Measurements from ENCODE around the gene RBM42.

Gene RBM42

DNA sequence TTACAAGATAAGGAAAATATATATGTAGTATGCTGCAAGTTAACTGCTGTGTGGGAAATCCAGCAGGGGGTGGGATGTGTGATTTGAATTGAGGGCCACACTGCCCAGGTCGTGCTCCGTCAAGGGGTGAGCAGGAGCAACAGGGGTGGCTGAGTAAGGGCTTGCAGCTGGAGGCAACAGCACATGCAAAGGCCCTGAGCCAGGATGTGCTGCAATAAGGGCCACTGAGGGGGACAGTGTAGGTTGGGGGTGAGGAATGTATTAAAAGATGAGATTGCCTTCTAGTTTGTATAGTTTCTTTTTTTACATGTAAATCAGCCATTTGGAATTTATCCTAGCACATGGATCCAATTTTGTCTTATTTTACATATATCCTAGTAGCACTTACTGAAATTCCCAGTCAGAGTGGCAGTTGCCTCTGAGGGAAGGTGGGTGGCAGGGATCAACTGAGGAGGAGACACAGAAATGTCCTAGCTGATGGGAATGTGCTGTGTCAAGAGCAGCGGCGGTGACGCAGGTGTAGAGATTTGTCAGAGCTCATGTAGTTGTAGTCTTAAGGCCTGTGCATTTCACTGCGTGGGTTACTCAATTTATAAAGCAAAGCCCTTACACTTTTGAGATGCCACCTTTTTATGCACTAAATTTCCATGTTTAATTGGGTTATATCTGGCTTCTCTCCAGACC lies 5.4 kb upstream of the RBM42 start:
- TF ChIP-seq POLR2AphosphoS5 (IDR thresholded peaks at IDR 0.05; ENCODE audit: low read depth, low read length) (0 out of 2 replicates have a peak, but pooled peaks have one; percentile 19), TAF1 (IDR thresholded peaks at IDR 0.05; ENCODE audit: borderline replicate concordance, low read depth, low read length) (no peak)
- DNase-seq (ENCODE audit: insufficient read length) (no peak), FAIRE-seq (no peak)

DNA sequence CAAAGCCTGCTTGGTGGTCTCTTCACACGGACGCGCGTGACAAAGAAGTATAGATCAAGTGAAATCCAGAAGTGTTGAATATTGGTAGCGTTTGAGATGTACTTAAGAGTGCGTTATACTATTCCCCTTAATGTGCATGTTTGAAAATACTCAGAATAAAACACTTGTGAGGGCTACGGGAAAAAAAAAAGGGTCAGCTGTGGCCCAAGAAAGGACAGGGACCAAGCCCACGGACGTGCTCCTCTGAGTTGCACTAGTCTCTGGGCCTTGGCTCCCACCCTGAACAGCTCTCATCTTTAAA lies 622 bp upstream of the RBM42 start:
- FAIRE-seq (peak; percentile 42), DNase-seq (ENCODE audit: insufficient read length) (no peak)
- no peak for TF ChIP-seq TAF1 (IDR thresholded peaks at IDR 0.05; ENCODE audit: borderline replicate concordance, low read depth, low read length)

DNA sequence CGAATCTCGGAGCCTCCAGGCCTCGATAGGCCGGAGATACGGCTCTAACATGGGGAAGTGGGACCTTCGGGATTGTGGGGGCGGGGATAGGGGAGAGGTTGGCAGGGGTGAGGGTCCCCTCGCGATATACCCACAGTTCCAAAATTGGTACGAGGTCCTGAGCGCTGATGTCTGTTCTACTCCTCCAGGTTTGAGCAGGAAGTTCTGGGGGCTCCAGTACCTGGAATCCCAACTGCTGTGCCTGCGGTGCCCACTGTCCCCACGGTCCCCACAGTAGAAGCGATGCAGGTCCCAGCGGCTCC lies 447 bp downstream of the RBM42 start:
- DNase-seq (ENCODE audit: insufficient read length): no peak
- FAIRE-seq: peak; percentile 40
- TF ChIP-seq POLR2A (IDR thresholded peaks at IDR 0.05; ENCODE audit: low read depth, low read length): no peak
- no peak for TF ChIP-seq TAF1 (IDR thresholded peaks at IDR 0.05; ENCODE audit: borderline replicate concordance, low read depth, low read length)
- TF ChIP-seq POLR2AphosphoS5 (IDR thresholded peaks at IDR 0.05; ENCODE audit: low read depth, low read length): no peak

DNA sequence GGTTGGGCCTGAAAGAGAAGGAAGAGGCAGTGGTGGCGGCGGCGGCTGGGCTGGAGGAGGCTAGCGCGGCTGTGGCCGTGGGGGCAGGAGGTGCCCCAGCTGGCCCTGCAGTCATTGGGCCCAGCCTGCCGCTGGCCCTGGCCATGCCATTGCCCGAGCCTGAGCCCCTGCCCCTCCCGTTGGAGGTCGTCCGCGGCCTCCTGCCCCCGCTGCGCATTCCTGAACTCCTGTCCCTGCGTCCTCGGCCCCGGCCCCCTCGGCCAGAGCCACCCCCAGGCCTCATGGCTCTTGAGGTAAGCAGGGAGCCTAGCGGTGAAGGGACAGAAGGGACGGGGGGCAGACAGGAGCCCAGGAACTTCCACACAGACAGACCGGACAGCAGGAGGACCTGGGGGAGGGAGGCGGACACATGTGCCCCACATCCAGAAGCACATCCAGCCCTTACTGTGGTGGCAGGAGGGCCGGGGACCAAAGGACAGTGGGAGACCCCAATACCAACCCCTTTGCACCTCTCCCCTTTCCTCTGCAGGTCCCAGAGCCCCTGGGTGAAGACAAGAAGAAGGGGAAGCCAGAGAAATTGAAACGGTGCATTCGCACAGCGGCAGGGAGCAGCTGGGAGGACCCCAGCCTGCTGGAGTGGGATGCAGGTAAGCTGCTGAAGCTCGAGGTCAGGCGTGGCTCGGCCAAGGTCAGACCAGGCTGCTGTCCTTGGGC lies 5.0 kb downstream of the RBM42 start:
- no peak for FAIRE-seq
- TF ChIP-seq POLR2AphosphoS5 (IDR thresholded peaks at IDR 0.05; ENCODE audit: low read depth, low read length) (no peak), TAF1 (IDR thresholded peaks at IDR 0.05; ENCODE audit: borderline replicate concordance, low read depth, low read length) (no peak), POLR2A (IDR thresholded peaks at IDR 0.05; ENCODE audit: low read depth, low read length) (no peak)

DNA sequence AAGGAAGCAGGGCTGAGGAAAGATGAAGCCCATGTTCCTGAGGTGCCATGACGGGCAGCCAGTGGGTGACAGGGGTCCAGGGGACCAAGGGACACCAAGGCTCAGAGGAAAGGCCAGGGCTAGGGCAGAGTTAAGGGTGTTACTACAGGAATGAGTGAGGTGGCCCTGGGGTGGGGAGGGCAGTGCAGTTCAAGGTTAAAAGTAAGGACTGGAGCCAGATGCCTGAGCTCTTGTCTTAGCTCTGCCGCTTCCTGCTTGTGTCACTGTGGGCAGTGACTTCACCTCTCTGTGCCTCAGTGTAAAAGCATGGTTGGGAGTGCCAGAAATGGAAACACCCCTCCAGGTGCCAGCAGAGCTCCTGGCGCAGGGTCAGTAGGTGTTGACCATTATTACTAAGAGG lies 7.8 kb downstream of the RBM42 start:
- DNase-seq (ENCODE audit: insufficient read length): no peak
- no peak for TF ChIP-seq POLR2A (IDR thresholded peaks at IDR 0.05; ENCODE audit: low read depth, low read length)
- no peak for TF ChIP-seq TAF1 (IDR thresholded peaks at IDR 0.05; ENCODE audit: borderline replicate concordance, low read depth, low read length)
- no peak for TF ChIP-seq POLR2AphosphoS5 (IDR thresholded peaks at IDR 0.05; ENCODE audit: low read depth, low read length)
- no peak for FAIRE-seq

More for the DNA sequence above, 5.0 kb downstream of the RBM42 start:
- DNase-seq (ENCODE audit: insufficient read length): no peak

DNA sequence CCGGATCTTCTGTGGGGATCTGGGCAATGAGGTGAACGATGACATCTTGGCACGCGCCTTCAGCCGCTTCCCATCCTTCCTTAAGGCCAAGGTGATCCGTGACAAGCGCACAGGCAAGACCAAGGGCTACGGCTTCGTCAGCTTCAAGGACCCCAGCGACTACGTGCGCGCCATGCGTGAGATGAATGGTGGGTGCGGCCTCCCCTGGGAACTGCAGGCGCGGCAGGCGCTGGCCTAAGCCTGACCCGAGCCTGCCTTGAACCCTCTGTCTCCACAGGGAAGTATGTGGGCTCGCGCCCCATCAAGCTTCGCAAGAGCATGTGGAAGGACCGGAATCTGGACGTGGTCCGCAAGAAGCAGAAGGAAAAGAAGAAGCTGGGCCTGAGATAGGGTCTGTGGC lies 8.3 kb downstream of the RBM42 start:
- DNase-seq (ENCODE audit: insufficient read length) (no peak), FAIRE-seq (no peak)
- no peak for TF ChIP-seq TAF1 (IDR thresholded peaks at IDR 0.05; ENCODE audit: borderline replicate concordance, low read depth, low read length)

DNA sequence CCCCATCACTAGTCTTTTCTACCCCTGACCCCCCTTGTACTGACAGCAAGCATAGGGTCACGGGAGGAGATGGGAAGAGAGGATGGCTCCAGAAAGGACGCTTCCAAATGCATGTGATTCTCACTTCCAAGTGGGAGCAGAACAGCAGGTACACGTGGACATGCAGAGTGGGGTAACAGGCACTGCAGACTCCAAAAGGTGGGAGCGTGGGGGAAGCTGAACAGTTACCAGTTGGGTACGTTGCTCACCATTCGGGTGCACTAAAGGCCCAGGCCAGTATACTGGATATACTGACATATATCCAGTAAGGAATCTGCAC lies 10.4 kb downstream of the RBM42 start:
- DNase-seq (ENCODE audit: insufficient read length) (no peak), FAIRE-seq (no peak)
- TF ChIP-seq POLR2AphosphoS5 (IDR thresholded peaks at IDR 0.05; ENCODE audit: low read depth, low read length) (no peak), POLR2A (IDR thresholded peaks at IDR 0.05; ENCODE audit: low read depth, low read length) (no peak), TAF1 (IDR thresholded peaks at IDR 0.05; ENCODE audit: borderline replicate concordance, low read depth, low read length) (no peak)

DNA sequence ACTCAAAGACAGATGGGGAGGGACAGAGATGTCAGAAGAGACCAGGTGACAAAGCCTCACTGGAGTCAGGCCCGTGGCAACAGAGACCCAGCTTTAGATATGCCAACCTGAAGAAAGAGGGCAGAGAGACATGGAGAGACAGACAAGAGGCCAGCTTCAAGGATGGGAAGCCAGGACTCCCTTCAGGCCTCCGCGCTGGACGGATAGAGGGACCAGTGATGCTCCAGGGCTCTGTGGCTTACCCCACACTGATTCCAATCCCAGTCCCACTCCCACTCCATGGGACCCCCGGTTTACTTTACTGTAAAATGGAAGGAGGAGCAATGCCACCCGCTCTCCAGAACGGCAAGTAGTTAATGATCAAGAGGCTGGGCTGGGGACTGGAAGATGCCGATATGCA lies 11.0 kb downstream of the RBM42 start:
- TF ChIP-seq TAF1 (IDR thresholded peaks at IDR 0.05; ENCODE audit: borderline replicate concordance, low read depth, low read length) (no peak), POLR2A (IDR thresholded peaks at IDR 0.05; ENCODE audit: low read depth, low read length) (no peak), POLR2AphosphoS5 (IDR thresholded peaks at IDR 0.05; ENCODE audit: low read depth, low read length) (no peak)
- DNase-seq (ENCODE audit: insufficient read length) (no peak), FAIRE-seq (no peak)

DNA sequence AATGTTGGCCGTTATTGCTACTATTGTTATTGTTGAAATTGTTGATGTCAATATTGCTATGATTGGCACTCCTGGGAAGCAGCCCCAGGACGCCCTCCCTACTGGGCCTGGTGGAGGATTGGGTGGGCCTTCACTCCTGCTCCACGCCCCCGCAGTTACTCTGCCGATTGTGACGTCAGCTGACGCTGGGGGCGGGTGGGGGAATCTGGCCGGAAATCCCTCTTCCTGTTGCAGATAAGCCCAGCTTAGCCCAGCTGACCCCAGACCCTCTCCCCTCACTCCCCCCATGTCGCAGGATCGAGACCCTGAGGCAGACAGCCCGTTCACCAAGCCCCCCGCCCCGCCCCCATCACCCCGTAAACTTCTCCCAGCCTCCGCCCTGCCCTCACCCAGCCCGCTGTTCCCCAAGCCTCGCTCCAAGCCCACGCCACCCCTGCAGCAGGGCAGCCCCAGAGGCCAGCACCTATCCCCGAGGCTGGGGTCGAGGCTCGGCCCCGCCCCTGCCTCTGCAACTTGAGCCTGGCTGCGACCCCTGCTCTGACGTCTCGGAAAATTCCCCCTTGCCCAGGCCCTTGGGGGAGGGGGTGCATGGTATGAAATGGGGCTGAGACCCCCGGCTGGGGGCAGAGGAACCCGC lies 12.8 kb downstream of the RBM42 start, which contains the start of gene ETV2:
Gene ETV2, plus strand, starts transcription at position 231 of the 637 bp plus-strand sequence. CDS start 716 bp downstream, outside the sequence.
- TF ChIP-seq POLR2AphosphoS5 (IDR thresholded peaks at IDR 0.05; ENCODE audit: low read depth, low read length) (no peak), POLR2A (IDR thresholded peaks at IDR 0.05; ENCODE audit: low read depth, low read length) (no peak)
- DNase-seq (ENCODE audit: insufficient read length): no peak
- FAIRE-seq: peak; percentile 70

DNA sequence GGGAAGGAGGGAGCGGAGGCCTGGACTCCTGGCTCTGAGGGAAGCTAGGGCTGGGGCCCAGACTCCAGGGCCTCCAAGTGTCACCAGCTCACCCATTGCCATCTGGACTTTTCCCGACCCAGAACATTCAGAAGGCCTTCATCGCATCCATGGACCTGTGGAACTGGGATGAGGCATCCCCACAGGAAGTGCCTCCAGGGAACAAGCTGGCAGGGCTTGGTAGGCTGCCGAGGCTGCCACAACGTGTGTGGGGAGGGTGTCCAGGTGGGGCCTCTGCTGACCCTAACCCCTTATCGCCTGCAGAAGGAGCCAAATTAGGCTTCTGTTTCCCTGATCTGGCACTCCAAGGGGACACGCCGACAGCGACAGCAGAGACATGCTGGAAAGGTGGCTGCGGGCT lies 13.5 kb downstream of the RBM42 start:
- no peak for DNase-seq (ENCODE audit: insufficient read length)
- TF ChIP-seq POLR2AphosphoS5 (IDR thresholded peaks at IDR 0.05; ENCODE audit: low read depth, low read length): no peak
- TF ChIP-seq TAF1 (IDR thresholded peaks at IDR 0.05; ENCODE audit: borderline replicate concordance, low read depth, low read length): no peak
- no peak for TF ChIP-seq POLR2A (IDR thresholded peaks at IDR 0.05; ENCODE audit: low read depth, low read length)
- FAIRE-seq: no peak

DNA sequence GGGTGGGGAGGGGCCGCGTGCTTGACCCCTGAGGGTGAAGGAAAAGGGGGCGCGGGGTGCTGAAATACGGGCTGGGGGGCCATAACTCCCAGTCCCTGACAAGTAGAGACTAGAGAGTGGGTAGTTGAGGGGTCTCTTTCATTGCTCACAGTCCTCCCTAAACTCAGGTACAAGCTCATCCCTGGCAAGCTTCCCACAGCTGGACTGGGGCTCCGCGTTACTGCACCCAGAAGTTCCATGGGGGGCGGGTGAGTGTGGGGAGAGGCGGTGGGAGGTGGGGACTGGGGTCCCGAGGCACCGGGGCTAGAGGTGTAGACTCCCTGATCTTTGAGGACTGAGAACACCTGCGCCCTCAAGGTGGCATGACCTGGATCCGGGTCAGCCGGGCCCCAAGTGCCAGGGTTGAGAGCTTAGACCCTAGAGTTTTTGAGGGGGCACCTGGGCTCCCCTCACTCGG lies 14.0 kb downstream of the RBM42 start:
- no peak for DNase-seq (ENCODE audit: insufficient read length)
- FAIRE-seq: no peak
- TF ChIP-seq POLR2A (IDR thresholded peaks at IDR 0.05; ENCODE audit: low read depth, low read length) (no peak), TAF1 (IDR thresholded peaks at IDR 0.05; ENCODE audit: borderline replicate concordance, low read depth, low read length) (no peak), POLR2AphosphoS5 (IDR thresholded peaks at IDR 0.05; ENCODE audit: low read depth, low read length) (no peak)
